Testis (tissue), 3 donors: ENCODE results near the gene IRF2BPL. TPM values are rescaled to one million over a fixed set of nuclear protein-coding genes. Genes with fewer than 3 reads are reported as not detected.

Source experiments
- DNase-seq: peaks from one replicate; pipeline ENCODE4 v3.0.0-alpha.2; 2019
- H3K27ac ChIP-seq, 2 donors: fragments of 200-600 bp; sonication (generic); one replicate each; pipeline ENCODE4 v1.5.1; 2019
- H3K27me3 ChIP-seq: fragments of 200-600 bp; sonication (generic); one replicate; pipeline ENCODE4 v1.5.1; 2019
- H3K36me3 ChIP-seq: fragments of 200-600 bp; sonication (generic); one replicate; pipeline ENCODE4 v1.5.1; 2017; ENCODE audit warnings: low read depth; ENCODE audit errors: missing control alignments
- H3K4me1 ChIP-seq: fragments of 200-600 bp; sonication (generic); one replicate; pipeline ENCODE4 v1.5.1; 2019
- H3K4me3 ChIP-seq, 2 donors: fragments of 200-600 bp; sonication (generic); one replicate each; pipeline ENCODE4 v1.5.1; 2017 to 2019
- H3K9me3 ChIP-seq: fragments of 200-600 bp; sonication (generic); one replicate; pipeline ENCODE4 v1.5.1; 2017
- CTCF ChIP-seq, 3 experiments: fragments of 450-650 bp in 2 of 3; fragments of 200-600 bp in 1 of 3; sonication (generic) in 1 of 3; IDR thresholded peaks; one replicate each; pipeline ENCODE4 v1.5.1; 2016 to 2019; ENCODE audit warnings: antibody characterized with exemption in 3 of 3, mild to moderate bottlenecking in 2 of 3, moderate library complexity in 1 of 3
- POLR2A ChIP-seq: fragments of 450-650 bp; IDR thresholded peaks from one replicate; pipeline ENCODE4 v1.6.1; 2017; ENCODE audit warnings: antibody characterized with exemption, mild to moderate bottlenecking, moderate library complexity
- WGBS, 2 donors: methylation state at CpG; one replicate each; pipeline ENCODE4 v1.1.5; 2018; 5-methylcytosine and 5-hydroxymethylcytosine counted together
- intact Hi-C: fragments of 100-400 bp; cut with DNase I; formaldehyde crosslinking; loops from one replicate; pipeline ENCODE4 v1.15.1; 2023; ENCODE audit warnings: low total_unique reads
- polyA plus RNA-seq: library from polyadenylated mRNA; stranded (reverse); fragments of 350-450 nt; fragmentation: Illumina TruSeq; extraction: RNeasy Lipid Tissue Mini Kit (QIAGEN cat#74804); gene quantifications from one replicate; pipeline ENCODE4 v1.2.3, GENCODE V29; 2014; ENCODE audit warnings: low read depth, low replicate concordance; ENCODE audit not compliant: insufficient read depth
- total RNA-seq, 2 donors: library from RNA; depleted of rRNA; stranded (reverse); fragments of >200 nt; gene quantifications; one replicate each; pipeline ENCODE4 v1.2.3, GENCODE V29; 2016

IRF2BPL gene
- total and polyA plus RNA-seq, 3 donors from 2014 or later = 30.9 to 120 (median 94.6) TPM

DNA sequence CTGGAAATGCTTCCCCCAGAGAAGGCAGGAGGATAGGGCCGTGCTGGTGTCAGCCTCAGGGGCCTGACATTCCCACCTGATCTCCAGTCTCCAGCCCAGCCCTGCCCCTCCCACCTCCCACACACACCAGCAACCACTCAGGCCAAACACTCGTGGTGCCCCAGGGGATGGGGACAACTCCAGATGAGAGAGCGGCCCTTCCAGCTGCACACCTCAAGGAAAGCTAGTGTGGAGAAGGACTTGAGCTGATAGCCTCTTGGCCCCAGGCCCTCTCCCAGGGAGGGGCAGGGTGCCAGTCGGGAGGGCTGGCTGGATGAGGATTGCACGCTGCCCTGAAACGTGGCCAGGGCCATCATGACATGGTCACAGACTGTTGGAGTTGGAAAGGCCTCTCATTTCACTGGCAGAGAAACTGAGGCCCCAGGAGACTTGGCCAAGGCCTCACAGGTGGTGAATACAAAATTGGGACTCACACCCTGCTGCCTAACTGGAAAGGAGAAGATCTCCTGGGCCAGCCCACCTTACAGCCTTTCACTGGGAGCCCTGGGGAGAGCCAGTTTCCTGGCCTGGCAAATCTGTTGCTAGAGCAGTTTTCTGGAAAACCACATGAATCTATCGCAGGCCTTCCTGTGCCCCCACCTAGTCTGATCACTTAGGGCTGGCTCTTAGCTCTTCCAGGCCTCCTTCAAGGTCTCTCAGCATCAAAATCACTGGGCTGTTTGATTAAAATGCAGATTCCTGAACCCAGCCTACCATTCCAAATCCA, 52.1 kb downstream of the IRF2BPL start:
- H3K27me3 ChIP-seq = no peaks in the 10 kb centered on the region
- no peaks in the 10 kb centered on the region for H3K9me3 ChIP-seq
- H3K27ac ChIP-seq = no peak overlapping the region
- H3K4me3 ChIP-seq = no peak overlapping the region
- TF ChIP-seq CTCF (IDR thresholded peaks at IDR 0.05) = no peak
- no peak for TF ChIP-seq POLR2A
- DNase-seq = no peak
- 58 to 86% methylated on average over 4 to 7 of the region's 7 CpGs for WGBS, 2 donors
- H3K36me3 ChIP-seq = no peaks in the 10 kb centered on the region
- H3K4me1 ChIP-seq = peaks cover 5% of the 10 kb centered on the region
- intact Hi-C loops = no loop called here

DNA sequence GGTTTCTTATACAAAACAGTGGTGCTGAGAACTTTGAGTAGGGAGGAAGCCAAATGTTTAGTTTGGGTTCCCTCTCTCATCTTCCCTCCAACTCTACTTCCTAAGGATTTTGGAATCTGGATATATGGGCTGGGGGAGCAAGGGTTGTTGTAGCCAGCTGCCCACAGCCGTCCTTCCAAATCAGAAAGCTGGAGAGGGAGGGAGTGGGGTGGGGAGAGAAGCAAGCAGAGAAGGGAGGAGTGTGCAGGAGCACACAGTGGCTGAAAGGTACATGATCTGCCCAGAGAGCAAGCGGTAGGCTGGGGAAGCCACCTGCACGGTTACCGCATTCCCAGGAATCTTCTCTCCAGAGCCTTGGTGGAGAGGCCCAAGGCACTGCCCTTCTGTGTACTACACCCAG, 52.7 kb downstream of the IRF2BPL start:
- Histone ChIP-seq H3K27me3 (no peaks in the 10 kb centered on the region), H3K36me3 (no peaks in the 10 kb centered on the region), H3K9me3 (no peaks in the 10 kb centered on the region), H3K4me1 (peaks cover 5% of the 10 kb centered on the region), H3K4me3 (no peak overlapping the region), H3K27ac (no peak overlapping the region)
- 63 to 75% methylated on average over 4 of the region's 4 CpGs for WGBS, 2 donors
- intact Hi-C loops = no loop called here
- no peak for TF ChIP-seq CTCF (IDR thresholded peaks at IDR 0.05)
- TF ChIP-seq POLR2A = no peak
- no peak for DNase-seq

- 84 to 91% methylated on average over 8 of the region's 8 CpGs for WGBS, 2 donors
- intact Hi-C loops = no loop called here
Measured at GRCh38 chr14:76975051-76975450, 53.5 kb downstream of the IRF2BPL start.

More at GRCh38 chr14:76975051-76975450, 53.5 kb downstream of the IRF2BPL start:
- Histone ChIP-seq H3K27me3 (no peaks in the 10 kb centered on the region), H3K27ac (no peak overlapping the region), H3K4me3 (no peak overlapping the region), H3K9me3 (no peaks in the 10 kb centered on the region), H3K4me1 (peaks cover 5% of the 10 kb centered on the region), H3K36me3 (no peaks in the 10 kb centered on the region)
- no peak for TF ChIP-seq CTCF (IDR thresholded peaks at IDR 0.05)
- TF ChIP-seq POLR2A = no peak
- DNase-seq = no peak

Other genes starting within 250 kb of the IRF2BPL start
- gene ANGEL1, start 215.8 kb downstream of the IRF2BPL start, total RNA-seq = 100 to 1,000 TPM; 126 to 132 TPM
- 150 TPM for gene ANGEL1, start 215.8 kb downstream of the IRF2BPL start, polyA plus RNA-seq
- gene LRRC74A, start 202.3 kb downstream of the IRF2BPL start, total RNA-seq = 10 to 100 TPM in 1 of 2 donors, 1 to 10 TPM in 1; 5.9 to 28.7 TPM
- 32.5 TPM for gene LRRC74A, start 202.3 kb downstream of the IRF2BPL start, polyA plus RNA-seq
- 10 to 100 TPM; 44.5 to 48.3 TPM for gene CIPC, start 69.5 kb upstream of the IRF2BPL start, total RNA-seq
- 23.4 TPM for gene CIPC, start 69.5 kb upstream of the IRF2BPL start, polyA plus RNA-seq
- gene ZDHHC22, start 113.1 kb upstream of the IRF2BPL start, total RNA-seq = 1 to 10 TPM; 1.7 to 3.2 TPM
- gene ZDHHC22, start 113.1 kb upstream of the IRF2BPL start, polyA plus RNA-seq = 0.84 TPM
- gene TMEM63C, start 153.1 kb upstream of the IRF2BPL start, total RNA-seq = 10 to 100 TPM; 14.1 to 20.7 TPM
- 21.0 TPM for gene TMEM63C, start 153.1 kb upstream of the IRF2BPL start, polyA plus RNA-seq
- 1 to 10 TPM; 1.1 to 1.3 TPM for gene NGB, start 242.5 kb upstream of the IRF2BPL start, total RNA-seq
- 0.76 TPM for gene NGB, start 242.5 kb upstream of the IRF2BPL start, polyA plus RNA-seq